HG03469 (cell line): ENCODE measurements around the gene TMEM86B.

Source experiments
- ATAC-seq: cut with Tn5 transposase; IDR thresholded peaks from one replicate; pipeline ENCODE4 v1.9.1; 2021; ENCODE audit warnings: mild to moderate bottlenecking, moderate library complexity, moderate number of reproducible peaks; ENCODE audit not compliant: unreplicated experiment

The TMEM86B gene

GRCh38 chr19:55179606-55180484, 48.7 kb downstream of the TMEM86B start, which contains the start of gene SYT5:
SYT5 (minus strand) TSS chr19:55180289; CDS start chr19:55179041, 1,248 bp downstream.
- no peak for ATAC-seq

GRCh38 chr19:55178781-55179599, 49.6 kb downstream of the TMEM86B start:
- ATAC-seq, result peak; percentile 67
